Calu3 (cell line): ENCODE results near the gene SLC66A2. TPM values are rescaled to one million over a fixed set of nuclear protein-coding genes. Genes with fewer than 3 reads are reported as not detected.

Source experiments
- BruUV-seq: library from RNA; stranded (reverse); fragments of 400-500 nt; replicated peaks from 2 replicates; lab custom pipeline; 2021; lab: Mats Ljungman, UMichigan
- CTCF ChIA-PET: fragments of 300-600 bp; sonication (Branson Sonifier 250); formaldehyde crosslinking; loops from one replicate; lab custom pipeline; 2022; ENCODE audit warnings: antibody characterized with exemption; lab: Charles Lee
- DNase-seq: peaks from one replicate; pipeline ENCODE4 v3.0.0; 2022
- H3K27ac Mint-ChIP-seq: one replicate; pipeline ENCODE4 v1.8.0; 2022; ENCODE audit warnings: mixed read lengths; ENCODE audit not compliant: unreplicated experiment
- H3K27me3 Mint-ChIP-seq: one replicate; pipeline ENCODE4 v1.8.0; 2022; ENCODE audit warnings: mixed read lengths; ENCODE audit not compliant: unreplicated experiment
- H3K36me3 Mint-ChIP-seq: one replicate; pipeline ENCODE4 v1.8.0; 2022; ENCODE audit warnings: mild to moderate bottlenecking, moderate library complexity, mixed read lengths; ENCODE audit not compliant: insufficient read depth, unreplicated experiment
- H3K4me1 Mint-ChIP-seq: one replicate; pipeline ENCODE4 v1.8.0; 2022; ENCODE audit warnings: mild to moderate bottlenecking, low read depth, mixed read lengths; ENCODE audit not compliant: unreplicated experiment
- H3K4me3 Mint-ChIP-seq: one replicate; pipeline ENCODE4 v1.8.0; 2022; ENCODE audit warnings: mild to moderate bottlenecking, low read depth, moderate library complexity, mixed read lengths; ENCODE audit not compliant: unreplicated experiment
- H3K9me3 Mint-ChIP-seq: one replicate; pipeline ENCODE4 v1.8.0; 2022; ENCODE audit warnings: low read depth, mixed read lengths; ENCODE audit not compliant: unreplicated experiment
- CTCF ChIP-seq: fragments of 200-600 bp; IDR thresholded peaks from one replicate; pipeline ENCODE4 v1.8.0; 2022; ENCODE audit warnings: antibody characterized with exemption; ENCODE audit not compliant: unreplicated experiment
- intact Hi-C: fragments of 100-400 bp; cut with micrococcal nuclease; formaldehyde crosslinking; loops from one replicate; pipeline ENCODE4 v1.10.0; 2022; ENCODE audit not compliant: unreplicated experiment
- total RNA-seq: library from RNA; stranded (reverse); gene quantifications from 2 replicates; pipeline ENCODE4 v1.2.3, GENCODE V29; 2022

Gene SLC66A2
- total RNA-seq, 1 experiment from 2014 or later, result 19.5 TPM

GRCh38 chr18:79935925-79936324 lies 15.5 kb downstream of the SLC66A2 start:
- Mint-ChIP-seq H3K9me3 (peaks cover 12% of the 10 kb centered on the region), H3K36me3 (peaks cover 11% of the 10 kb centered on the region), H3K4me1 (no peaks in the 10 kb centered on the region), H3K4me3 (no peak overlapping the region), H3K27me3 (no peaks in the 10 kb centered on the region), H3K27ac (no peak overlapping the region)
- intact Hi-C loops, result no loop called here
- no peak for TF ChIP-seq CTCF
- no TSS peak for BruUV-seq
- CTCF ChIA-PET, result no interaction called here
- DNase-seq, result no peak

GRCh38 chr18:79935499-79935898 lies 16.0 kb downstream of the SLC66A2 start:
- peaks cover 11% of the 10 kb centered on the region for H3K36me3 Mint-ChIP-seq
- no peak overlapping the region for H3K27ac Mint-ChIP-seq
- peaks cover 12% of the 10 kb centered on the region for H3K9me3 Mint-ChIP-seq
- no peaks in the 10 kb centered on the region for H3K4me1 Mint-ChIP-seq
- intact Hi-C loops, result no loop called here
- CTCF ChIA-PET, result no interaction called here
- TF ChIP-seq CTCF, result no peak
- no peak overlapping the region for H3K4me3 Mint-ChIP-seq
- H3K27me3 Mint-ChIP-seq, result no peaks in the 10 kb centered on the region
- no peak for DNase-seq
- no TSS peak for BruUV-seq

- Mint-ChIP-seq H3K4me3 (no peak overlapping the region), H3K9me3 (peaks cover 12% of the 10 kb centered on the region), H3K4me1 (no peaks in the 10 kb centered on the region), H3K36me3 (peaks cover 11% of the 10 kb centered on the region), H3K27ac (no peak overlapping the region), H3K27me3 (no peaks in the 10 kb centered on the region)
- no peak for DNase-seq
- intact Hi-C loops, result no loop called here
- CTCF ChIA-PET, result no interaction called here
- BruUV-seq, result no TSS peak
- TF ChIP-seq CTCF, result no peak
Observed at GRCh38 chr18:79935098-79935480, 16.4 kb downstream of the SLC66A2 start.

- H3K9me3 Mint-ChIP-seq, result peaks cover 16% of the 10 kb centered on the region
- H3K4me3 Mint-ChIP-seq, result no peak overlapping the region
- H3K27me3 Mint-ChIP-seq, result no peaks in the 10 kb centered on the region
- no peak for TF ChIP-seq CTCF
- no peak overlapping the region for H3K27ac Mint-ChIP-seq
- H3K36me3 Mint-ChIP-seq, result peaks cover 11% of the 10 kb centered on the region
- no peak for DNase-seq
- CTCF ChIA-PET, result no interaction called here
- intact Hi-C loops, result no loop called here
- H3K4me1 Mint-ChIP-seq, result no peaks in the 10 kb centered on the region
- BruUV-seq, result no TSS peak
Observed at GRCh38 chr18:79934311-79935097, 16.9 kb downstream of the SLC66A2 start.
